Effector memory CD8-positive, alpha-beta T cell (primary cell): ENCODE results near the gene ZBTB45.

Source experiments
- ATAC-seq: fragments of 150-1000 bp; cut with Tn5 transposase; replicated peaks from 2 replicates; pipeline ENCODE4 v1.10.0; 2021; ENCODE audit warnings: mild to moderate bottlenecking, moderate library complexity
- DNase-seq, 3 experiments: peaks; one replicate each; pipeline ENCODE4 v3.0.0; 2021
- H3K27ac Mint-ChIP-seq, 2 donors: one replicate each; pipeline ENCODE4 v1.8.0; 2022; ENCODE audit warnings: mild to moderate bottlenecking in 2 of 2, mixed read lengths in 2 of 2, moderate library complexity in 2 of 2
- H3K27me3 Mint-ChIP-seq, 2 donors: one replicate each; pipeline ENCODE4 v1.8.0; 2022; ENCODE audit warnings: mixed read lengths in 2 of 2
- H3K36me3 Mint-ChIP-seq: one replicate; pipeline ENCODE4 v1.8.0; 2022; ENCODE audit warnings: mild to moderate bottlenecking, moderate library complexity, mixed read lengths; ENCODE audit not compliant: insufficient read depth
- H3K4me1 Mint-ChIP-seq, 2 donors: one replicate each; pipeline ENCODE4 v1.8.0; 2022; ENCODE audit warnings: low read depth in 2 of 2, mixed read lengths in 2 of 2
- H3K4me3 Mint-ChIP-seq, 2 donors: one replicate each; pipeline ENCODE4 v1.8.0; 2022; ENCODE audit warnings: mild to moderate bottlenecking in 2 of 2, mixed read lengths in 2 of 2, moderate library complexity in 2 of 2
- H3K9me3 Mint-ChIP-seq, 2 donors: one replicate each; pipeline ENCODE4 v1.8.0; 2022; ENCODE audit warnings: mixed read lengths in 2 of 2

Gene ZBTB45

GRCh38 chr19:58558623-58559274 lies 39.1 kb upstream of the ZBTB45 start:
- Mint-ChIP-seq H3K27ac (peak overlapping the region; percentile 95 to 99), H3K9me3 (no peaks in the 10 kb centered on the region), H3K27me3 (no peaks in the 10 kb centered on the region), H3K4me1 (peaks cover 50 to 64% of the 10 kb centered on the region in 2 donors), H3K36me3 (peaks cover 64% of the 10 kb centered on the region), H3K4me3 (peak overlapping the region; percentile 96 to 99)
- DNase-seq (peak; percentile 100), ATAC-seq (peak; percentile 65)

- ATAC-seq = peak; percentile 19
- H3K36me3 Mint-ChIP-seq = peaks cover 69% of the 10 kb centered on the region
- peak within 1 kb of the TSS; percentile 95 to 99 for H3K27ac Mint-ChIP-seq
- no peaks in the 10 kb centered on the region for H3K9me3 Mint-ChIP-seq
- H3K27me3 Mint-ChIP-seq = no peaks in the 10 kb centered on the region
- H3K4me3 Mint-ChIP-seq = peak within 1 kb of the TSS; percentile 96 to 99
- peak in 2 of 3 experiments; percentile 44 to 54 for DNase-seq
- H3K4me1 Mint-ChIP-seq = peaks cover 48 to 63% of the 10 kb centered on the region in 2 donors
These were observed 38.5 kb upstream of the ZBTB45 start, which contains the start of gene UBE2M for GRCh38 chr19:58558066-58558622. Gene UBE2M, minus strand, starts transcription at chr19:58558611. Its CDS starts 230 bp downstream, at chr19:58558381.

- peak overlapping the region; percentile 96 to 99 for H3K4me3 Mint-ChIP-seq
- peak overlapping the region; percentile 95 to 99 for H3K27ac Mint-ChIP-seq
- no peaks in the 10 kb centered on the region for H3K9me3 Mint-ChIP-seq
- H3K36me3 Mint-ChIP-seq = peaks cover 76% of the 10 kb centered on the region
- ATAC-seq = no peak
- no peak for DNase-seq
- no peaks in the 10 kb centered on the region for H3K27me3 Mint-ChIP-seq
- peaks cover 54 to 65% of the 10 kb centered on the region in 2 donors for H3K4me1 Mint-ChIP-seq
These were observed 37.8 kb upstream of the ZBTB45 start for GRCh38 chr19:58557221-58558065.

- Mint-ChIP-seq H3K36me3 (peaks cover 77% of the 10 kb centered on the region), H3K27ac (peak overlapping the region; percentile 95 to 99)
These were observed 37.1 kb upstream of the ZBTB45 start for GRCh38 chr19:58556622-58557220.

DNA sequence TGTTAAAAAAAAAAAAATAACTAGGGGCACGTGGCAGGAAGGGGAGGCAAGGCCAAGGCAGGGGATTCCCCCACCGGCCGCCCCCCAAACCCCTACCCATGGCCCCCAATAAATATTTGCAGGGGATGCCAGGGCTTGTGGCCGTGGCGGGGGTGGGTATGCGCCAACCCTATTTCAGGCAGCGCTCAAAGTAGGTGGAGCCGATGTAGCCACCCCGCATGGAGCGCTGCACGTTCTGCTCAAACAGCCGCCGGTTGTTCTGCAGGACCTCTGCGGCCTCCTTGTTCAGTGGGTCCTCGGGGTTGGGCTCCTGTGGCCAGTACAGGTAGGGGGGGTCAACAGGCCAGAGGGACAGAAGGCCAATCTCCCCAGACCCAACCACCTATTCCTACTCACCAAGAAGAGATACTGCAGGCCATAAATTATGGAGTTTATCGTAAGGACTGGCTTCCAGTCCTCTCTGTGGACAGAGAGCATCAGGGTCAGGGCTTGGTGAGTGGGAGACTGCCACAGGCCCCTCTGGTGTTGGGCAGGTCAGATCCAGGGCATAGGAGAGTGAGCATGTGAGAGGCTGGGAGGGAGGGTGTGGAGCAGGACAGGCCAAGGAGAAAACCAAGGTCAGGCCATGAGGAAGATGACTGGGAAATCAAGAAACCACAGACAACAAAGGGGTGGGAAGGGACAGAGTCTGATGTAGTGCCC lies 36.5 kb upstream of the ZBTB45 start:
- Mint-ChIP-seq H3K4me3 (peak overlapping the region; percentile 96 to 99), H3K4me1 (peaks cover 55 to 58% of the 10 kb centered on the region in 2 donors), H3K27ac (peak overlapping the region; percentile 98 to 99), H3K27me3 (no peaks in the 10 kb centered on the region), H3K9me3 (no peaks in the 10 kb centered on the region), H3K36me3 (peaks cover 84% of the 10 kb centered on the region)
- DNase-seq (no peak), ATAC-seq (no peak)

More at GRCh38 chr19:58556622-58557220, 37.1 kb upstream of the ZBTB45 start:
- Mint-ChIP-seq H3K9me3 (no peaks in the 10 kb centered on the region), H3K4me1 (peaks cover 55 to 61% of the 10 kb centered on the region in 2 donors), H3K27me3 (no peaks in the 10 kb centered on the region), H3K4me3 (peak overlapping the region; percentile 96 to 99)
- DNase-seq (no peak), ATAC-seq (no peak)

DNA sequence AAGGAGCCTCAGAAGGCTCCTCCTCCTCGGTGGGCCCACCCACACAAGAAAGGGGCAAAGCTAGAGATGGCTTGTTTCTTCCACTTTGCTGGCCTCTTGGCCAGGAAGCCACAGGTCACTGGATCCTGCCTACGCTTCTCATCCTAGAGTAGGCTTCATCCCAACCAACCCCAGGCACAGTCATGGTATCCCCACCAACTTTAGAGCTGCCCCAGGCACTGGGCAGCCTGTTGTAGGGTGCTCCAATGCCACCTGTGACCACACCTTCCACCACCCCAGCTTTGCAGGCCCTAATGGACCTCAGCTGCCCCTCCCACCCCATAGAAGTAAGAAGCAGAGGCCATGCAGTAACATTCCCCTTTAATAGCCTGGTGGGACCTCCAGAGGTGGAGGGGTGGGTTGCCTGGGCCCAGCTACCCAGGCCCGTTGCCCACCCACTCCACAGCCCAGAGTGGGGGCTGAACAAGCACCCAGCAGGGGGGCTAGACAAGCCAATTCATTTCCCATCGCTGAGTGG lies 35.8 kb upstream of the ZBTB45 start:
- Mint-ChIP-seq H3K9me3 (no peaks in the 10 kb centered on the region), H3K36me3 (peaks cover 90% of the 10 kb centered on the region), H3K4me3 (peak overlapping the region; percentile 90 to 96), H3K27me3 (no peaks in the 10 kb centered on the region), H3K4me1 (peaks cover 55% of the 10 kb centered on the region in 2 donors), H3K27ac (peak overlapping the region; percentile 98 to 99)
- DNase-seq (no peak), ATAC-seq (no peak)

DNA sequence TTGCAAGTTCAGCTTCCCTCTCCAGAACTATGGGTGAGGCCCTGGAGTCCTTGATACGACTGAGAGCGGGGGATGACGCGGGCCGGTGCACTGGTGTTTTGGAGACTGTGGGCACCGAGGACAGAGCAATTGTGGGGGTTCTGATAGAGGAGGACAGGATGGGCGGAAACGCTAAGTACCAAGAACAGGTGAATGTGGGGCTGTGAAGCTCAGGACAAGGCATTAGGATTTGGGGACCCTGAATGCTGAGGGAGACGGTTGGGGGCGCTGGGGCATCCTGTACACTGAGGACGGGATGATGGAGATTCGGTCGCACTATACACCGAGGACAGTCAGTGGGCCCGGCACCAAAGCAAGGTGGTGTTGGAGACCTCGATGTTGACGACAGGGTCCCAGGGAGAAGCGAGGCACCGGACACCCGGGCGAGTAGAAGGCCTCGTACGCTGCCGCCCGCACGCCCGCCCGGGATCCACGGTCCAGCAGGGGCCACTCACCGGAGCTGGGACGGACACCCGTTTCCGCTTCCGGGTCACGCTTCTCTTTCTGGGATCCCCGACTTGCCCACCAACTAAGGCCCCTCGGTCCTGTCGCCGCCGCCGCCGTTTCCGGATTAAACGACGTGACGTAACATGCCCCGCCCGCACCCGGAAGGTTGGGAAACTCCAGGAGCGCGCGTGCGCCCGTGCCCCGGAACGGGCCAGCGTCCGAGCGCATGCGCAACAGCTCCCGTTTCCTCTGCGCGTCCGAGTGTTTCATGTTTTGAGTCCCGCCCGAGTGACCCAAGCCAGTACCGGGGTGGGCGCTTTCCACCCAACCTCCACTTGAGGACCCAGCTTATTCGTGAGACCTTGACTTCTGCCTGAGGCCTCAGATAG lies 35.1 kb upstream of the ZBTB45 start, which contains the start of gene CHMP2A:
TSS of gene CHMP2A (minus strand) at position 612 of the 875 bp plus-strand sequence. CDS start 893 bp downstream, outside the sequence.
- Mint-ChIP-seq H3K4me1 (peaks cover 51 to 54% of the 10 kb centered on the region in 2 donors), H3K27me3 (no peaks in the 10 kb centered on the region), H3K9me3 (no peaks in the 10 kb centered on the region), H3K36me3 (peaks cover 94% of the 10 kb centered on the region), H3K27ac (peak within 1 kb of the TSS; percentile 98 to 99), H3K4me3 (peak within 1 kb of the TSS; percentile 96 to 99)
- ATAC-seq = peak; percentile 45
- DNase-seq = peak; percentile 97 to 98 (median 98)

DNA sequence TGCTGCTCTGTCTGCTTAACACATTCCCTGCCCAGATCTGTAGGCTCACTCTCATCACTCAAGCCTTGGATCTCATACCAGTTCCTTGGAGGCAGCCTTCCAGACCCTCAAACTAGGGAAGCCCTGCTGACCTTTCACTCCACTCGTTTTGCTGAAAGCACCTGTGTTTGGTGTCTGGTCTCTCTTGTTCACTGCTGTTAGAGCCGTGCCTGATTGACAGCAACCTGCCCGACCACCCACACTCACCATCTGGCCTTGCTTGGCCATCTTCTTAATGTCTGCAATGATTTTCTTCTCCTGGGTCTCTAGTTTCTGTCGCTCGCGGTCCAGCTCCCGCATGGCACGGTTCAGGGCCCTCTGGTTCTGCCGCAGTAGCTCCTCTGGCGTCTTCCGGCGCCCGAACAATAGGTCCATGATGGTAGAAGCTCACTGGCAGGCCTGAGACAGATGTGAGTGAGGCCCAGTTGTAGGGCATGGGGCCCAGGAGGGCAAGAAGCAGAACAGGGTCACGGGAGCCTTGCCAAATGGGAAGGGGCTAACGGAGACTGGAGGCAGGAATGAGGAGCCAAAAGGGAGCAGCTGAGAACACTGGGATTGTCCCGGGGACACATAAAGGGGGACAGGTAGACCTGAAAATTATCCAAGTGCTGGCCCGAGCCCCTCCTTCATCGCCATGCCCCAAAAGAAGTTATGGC lies 34.3 kb upstream of the ZBTB45 start:
- peak overlapping the region; percentile 98 to 99 for H3K27ac Mint-ChIP-seq
- ATAC-seq = no peak
- no peaks in the 10 kb centered on the region for H3K9me3 Mint-ChIP-seq
- H3K36me3 Mint-ChIP-seq = peaks cover 95% of the 10 kb centered on the region
- no peaks in the 10 kb centered on the region for H3K27me3 Mint-ChIP-seq
- DNase-seq = no peak
- H3K4me1 Mint-ChIP-seq = peaks cover 48 to 50% of the 10 kb centered on the region in 2 donors
- H3K4me3 Mint-ChIP-seq = peak overlapping the region; percentile 90 to 96

- peak overlapping the region; percentile 18 to 90 for H3K4me3 Mint-ChIP-seq
- peaks cover 96% of the 10 kb centered on the region for H3K36me3 Mint-ChIP-seq
- no peaks in the 10 kb centered on the region for H3K9me3 Mint-ChIP-seq
- peaks cover 45 to 46% of the 10 kb centered on the region in 2 donors for H3K4me1 Mint-ChIP-seq
- DNase-seq = no peak
- H3K27ac Mint-ChIP-seq = peak overlapping the region in 1 of 2 donors; percentile 81
- no peaks in the 10 kb centered on the region for H3K27me3 Mint-ChIP-seq
- no peak for ATAC-seq
These were observed 33.0 kb upstream of the ZBTB45 start for GRCh38 chr19:58552655-58553054.

DNA sequence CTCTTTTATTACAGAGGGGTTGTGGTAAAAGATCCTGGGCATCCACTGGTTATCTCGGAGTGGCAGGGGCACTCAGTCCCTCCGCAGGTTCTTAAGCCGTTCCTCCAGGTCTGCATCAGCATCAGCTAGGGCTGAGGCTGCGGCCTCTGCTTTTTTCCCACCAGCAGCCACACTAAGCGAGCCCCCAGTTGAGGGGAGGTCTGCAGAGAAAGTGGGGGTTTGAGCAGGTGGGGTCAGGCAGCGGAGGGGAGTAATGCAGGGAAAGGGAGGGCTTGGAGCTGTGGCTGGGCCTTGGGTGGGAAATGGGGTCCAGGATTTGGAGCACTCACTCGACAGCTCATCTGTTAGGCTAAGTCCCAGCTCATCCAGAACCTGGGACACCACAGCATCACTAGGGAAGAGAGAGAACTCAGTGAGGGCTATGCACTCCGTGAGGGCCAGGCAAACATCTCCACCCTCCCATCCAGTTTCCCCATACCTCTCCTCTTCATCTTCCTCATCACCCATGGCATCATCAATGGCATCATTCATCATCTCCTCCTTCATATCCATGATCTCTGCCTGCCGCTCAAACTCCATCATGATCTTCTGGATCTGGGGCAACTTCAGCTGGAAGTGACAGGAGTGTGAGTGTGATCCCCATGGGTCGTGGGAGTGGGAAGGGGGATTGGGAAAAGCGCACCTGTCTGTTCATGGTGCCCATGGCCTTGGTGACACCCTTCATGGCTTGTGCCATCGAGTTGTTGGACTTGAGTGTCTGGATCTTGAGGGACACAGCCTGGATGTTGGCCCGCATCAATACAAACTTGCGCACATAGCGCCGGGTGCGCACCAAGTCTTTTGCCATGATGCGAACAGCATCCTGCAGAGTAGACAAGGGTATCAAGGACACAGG lies 32.2 kb upstream of the ZBTB45 start:
- Mint-ChIP-seq H3K27me3 (no peaks in the 10 kb centered on the region), H3K27ac (peak overlapping the region in 1 of 2 donors; percentile 81)
- no peak for DNase-seq

More for the DNA sequence above, 32.2 kb upstream of the ZBTB45 start:
- H3K36me3 Mint-ChIP-seq = peaks cover 96% of the 10 kb centered on the region
- ATAC-seq = no peak
- no peak overlapping the region for H3K4me3 Mint-ChIP-seq
- H3K4me1 Mint-ChIP-seq = peaks cover 38 to 42% of the 10 kb centered on the region in 2 donors
- no peaks in the 10 kb centered on the region for H3K9me3 Mint-ChIP-seq
